Psoas muscle (tissue), 8 donors: ENCODE data around the gene TPM3. TPM values are rescaled to one million over a fixed set of nuclear protein-coding genes. Genes with fewer than 3 reads are reported as not detected.
A peak's percentile ranks its signal among the peaks of the same experiment; 100 is the strongest.
"Not testable (repeated sequence)": the region's sequence is repeated elsewhere in the genome, so short reads cannot be mapped to it uniquely, and the experiment has no call there.

ENCODE experiments used
- ATAC-seq, 4 donors: fragments of 200-7000 bp; cut with Tn5 transposase; one replicate each; pipeline ENCODE4 v1.9.1; 2020; ENCODE audit warnings: moderate library complexity in 3 of 4, mild to moderate bottlenecking in 2 of 4
- DNase-seq, 2 donors: peaks; one replicate each; pipeline ENCODE4 v3.0.0-alpha.2; 2020
- H3K27ac ChIP-seq: fragments of 200-600 bp; one replicate; pipeline ENCODE4 v1.8.0; 2022
- H3K27me3 ChIP-seq, 3 donors: fragments of 200-600 bp in 1 of 3; one replicate each; pipeline versions ENCODE4 v1.6.1 to v1.8.0; 2013 to 2022; ENCODE audit warnings: low read length in 2 of 3, mild to moderate bottlenecking in 2 of 3, moderate library complexity in 1 of 3; ENCODE audit not compliant: insufficient read depth in 3 of 3
- H3K36me3 ChIP-seq, 2 donors: fragments of 200-600 bp in 1 of 2; one replicate each; pipeline versions ENCODE4 v1.6.1 to v1.8.0; 2013 to 2022; ENCODE audit warnings: low read depth in 1 of 2, mild to moderate bottlenecking in 1 of 2, moderate library complexity in 1 of 2; ENCODE audit not compliant: insufficient read depth in 1 of 2
- H3K4me1 ChIP-seq: fragments of 200-600 bp; one replicate; pipeline ENCODE4 v1.8.0; 2022
- H3K4me3 ChIP-seq: fragments of 200-600 bp; one replicate; pipeline ENCODE4 v1.8.0; 2022; ENCODE audit warnings: mild to moderate bottlenecking
- H3K9me3 ChIP-seq: fragments of 200-600 bp; one replicate; pipeline ENCODE4 v1.8.0; 2022
- CTCF ChIP-seq: fragments of 200-600 bp; IDR thresholded peaks from one replicate; pipeline ENCODE4 v1.8.0; 2022; ENCODE audit warnings: antibody characterized with exemption
- WGBS, 3 donors: extraction: QIAGEN DNeasy Blood & Tissue Kit; methylation state at CpG; one replicate each; pipeline versions ENCODE4 v1.1.6 to v1.1.7; 2013; 5-methylcytosine and 5-hydroxymethylcytosine counted together
- intact Hi-C, 2 donors: fragments of 100-400 bp; cut with DNase I; formaldehyde crosslinking; loops; one replicate each; pipeline versions ENCODE4 v1.11.0 to v1.14.2; 2022
- polyA plus RNA-seq, 3 donors: library from polyadenylated mRNA; stranded (reverse); fragments of 200-250 nt; gene quantifications; one replicate each; pipeline ENCODE4 v1.2.3, GENCODE V29; 2013
- total RNA-seq, 4 donors: library from RNA; stranded (reverse); fragmentation: NEBNext Ultra II Directional in 2 of 4; extraction: Animal tissue kit (Norgen Biotek cat#: 25700) in 2 of 4; gene quantifications; one replicate each; pipeline versions ENCODE4 v1.2.1 to v1.2.4, GENCODE V29; 2021 to 2023
- donor health status: healthy with polysubstance abuse.
- donor health status: DM: no; HTN: no; CAD: no; lungs with moderate emphysema.
- donor health status: Bipolar disorder and iron deficiency.
- donor health status: healthy.
- donor health status: DM: yes; HTN: yes; CAD: no.
- donor health status: DM: no; HTN: no; CAD: no.
- donor health status: DM: no; HTN: no; CAD: no.
- donor health status: DM: yes; HTN: yes; CAD: no.

Gene TPM3
- total and polyA plus RNA-seq, 7 donors = 1,778 to 3,898 (median 2,728) TPM

DNA sequence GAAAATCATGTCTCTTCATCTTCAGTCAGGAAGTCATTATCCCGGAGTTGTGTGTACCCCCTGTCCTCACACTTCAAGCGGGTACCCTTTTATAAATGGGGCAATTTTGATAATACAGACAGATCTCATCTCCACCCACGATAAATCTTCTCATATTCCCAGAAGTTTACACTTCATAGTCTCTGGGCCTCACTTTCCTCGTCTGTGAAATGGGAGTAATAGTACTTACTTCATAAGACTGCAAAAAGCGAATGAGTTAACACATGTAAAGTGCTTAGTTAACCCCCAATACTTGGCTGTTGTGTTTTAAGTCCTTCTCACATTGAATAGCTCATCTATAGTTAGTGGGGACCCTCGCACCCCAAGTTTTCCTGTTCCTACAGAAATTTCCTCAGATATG is 37.8 kb downstream of the TPM3 start:
- Histone ChIP-seq H3K9me3 (no peaks in the 10 kb centered on the region), H3K4me1 (peaks cover 18% of the 10 kb centered on the region), H3K27ac (peak overlapping the region; percentile 63), H3K36me3 (peaks cover 5 to 33% of the 10 kb centered on the region in 2 donors), H3K4me3 (no peak overlapping the region), H3K27me3 (no peaks in the 10 kb centered on the region)
- ATAC-seq = no peak
- no peak for TF ChIP-seq CTCF
- no peak for DNase-seq
- 94 to 96% (median 95%) methylated on average over 6 of the region's 6 CpGs for WGBS, 3 donors
- intact Hi-C loops = no loop called here

- H3K9me3 ChIP-seq = no peaks in the 10 kb centered on the region
- no peak for DNase-seq
- H3K4me3 ChIP-seq = no peak overlapping the region
- H3K27ac ChIP-seq = no peak overlapping the region
- H3K4me1 ChIP-seq = peaks cover 18% of the 10 kb centered on the region
- no peak for TF ChIP-seq CTCF
- peaks cover 0 to 6% of the 10 kb centered on the region in 2 donors for H3K36me3 ChIP-seq
- no peaks in the 10 kb centered on the region for H3K27me3 ChIP-seq
- intact Hi-C loops = no loop called here
- ATAC-seq = no peak
Observed at GRCh38 chr1:154151311-154151710, 40.6 kb downstream of the TPM3 start.

DNA sequence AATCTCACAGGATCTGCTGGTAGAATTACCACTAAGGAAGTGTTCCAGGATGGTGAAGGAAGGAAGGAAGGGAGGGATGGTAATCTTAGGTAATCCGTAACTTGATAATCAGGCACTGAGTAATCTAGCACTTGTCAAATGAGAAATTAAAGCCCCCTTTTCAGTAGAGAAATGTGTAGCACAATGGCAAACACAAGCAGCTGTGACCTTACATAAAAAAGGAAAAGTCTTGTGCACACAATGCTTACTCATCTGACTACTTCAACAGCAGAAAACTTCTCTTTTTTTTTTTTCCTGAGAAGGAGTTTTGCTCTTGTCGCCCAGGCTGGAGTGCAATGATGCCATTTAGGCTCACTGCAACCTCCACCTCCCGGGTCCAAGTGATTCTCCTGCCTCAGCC is 43.1 kb downstream of the TPM3 start:
- ATAC-seq = no peak

GRCh38 chr1:154147505-154147904 is 44.4 kb downstream of the TPM3 start:
- ATAC-seq, H3K27me3 ChIP-seq, DNase-seq, intact Hi-C loops, H3K27ac ChIP-seq, H3K36me3 ChIP-seq, H3K9me3 ChIP-seq, H3K4me3 ChIP-seq, H3K4me1 ChIP-seq: not testable (repeated sequence)
- WGBS, 3 donors = 83 to 93% (median 92%) methylated on average over 5 of the region's 5 CpGs

More for the DNA sequence above, 43.1 kb downstream of the TPM3 start:
- no peak for TF ChIP-seq CTCF
- WGBS, 3 donors = 75 to 87% (median 82%) methylated on average over 3 of the region's 3 CpGs
- H3K4me3 ChIP-seq = no peak overlapping the region
- intact Hi-C loops = no loop called here
- H3K36me3 ChIP-seq = no peaks in the 10 kb centered on the region
- no peaks in the 10 kb centered on the region for H3K9me3 ChIP-seq
- DNase-seq = no peak
- H3K4me1 ChIP-seq = peaks cover 10% of the 10 kb centered on the region
- no peaks in the 10 kb centered on the region for H3K27me3 ChIP-seq
- no peak overlapping the region for H3K27ac ChIP-seq

DNA sequence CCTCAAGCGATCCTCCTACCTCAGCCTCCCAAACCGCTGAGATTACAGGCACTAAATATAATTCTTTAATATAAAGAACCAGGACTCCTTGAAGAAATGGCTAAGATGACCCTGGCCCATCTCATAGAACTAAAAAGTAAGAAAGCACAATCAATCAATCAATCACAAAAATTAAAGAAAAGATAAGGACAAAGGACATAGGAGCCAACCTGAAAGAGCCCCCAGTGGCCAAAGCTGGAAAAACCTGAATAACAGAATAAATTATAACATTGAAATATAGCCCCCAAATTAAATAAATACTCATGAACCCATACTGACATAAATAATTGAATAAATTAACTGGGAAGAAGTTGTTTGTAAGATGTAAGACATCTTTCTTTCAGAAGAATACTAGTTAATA is 45.9 kb downstream of the TPM3 start:
- ATAC-seq = no peak
- H3K9me3 ChIP-seq = no peaks in the 10 kb centered on the region
- H3K4me1 ChIP-seq = peaks cover 6% of the 10 kb centered on the region
- intact Hi-C loops = no loop called here
- DNase-seq = no peak
- H3K27ac ChIP-seq = no peak overlapping the region
- peak; percentile 26 for TF ChIP-seq CTCF
- H3K4me3 ChIP-seq = no peak overlapping the region
- WGBS, 3 donors = 93 to 100% (median 98%) methylated on average over 2 of the region's 2 CpGs
- H3K36me3 ChIP-seq = no peaks in the 10 kb centered on the region
- no peaks in the 10 kb centered on the region for H3K27me3 ChIP-seq
